ENCODE results near the gene COL9A3.

DNA sequence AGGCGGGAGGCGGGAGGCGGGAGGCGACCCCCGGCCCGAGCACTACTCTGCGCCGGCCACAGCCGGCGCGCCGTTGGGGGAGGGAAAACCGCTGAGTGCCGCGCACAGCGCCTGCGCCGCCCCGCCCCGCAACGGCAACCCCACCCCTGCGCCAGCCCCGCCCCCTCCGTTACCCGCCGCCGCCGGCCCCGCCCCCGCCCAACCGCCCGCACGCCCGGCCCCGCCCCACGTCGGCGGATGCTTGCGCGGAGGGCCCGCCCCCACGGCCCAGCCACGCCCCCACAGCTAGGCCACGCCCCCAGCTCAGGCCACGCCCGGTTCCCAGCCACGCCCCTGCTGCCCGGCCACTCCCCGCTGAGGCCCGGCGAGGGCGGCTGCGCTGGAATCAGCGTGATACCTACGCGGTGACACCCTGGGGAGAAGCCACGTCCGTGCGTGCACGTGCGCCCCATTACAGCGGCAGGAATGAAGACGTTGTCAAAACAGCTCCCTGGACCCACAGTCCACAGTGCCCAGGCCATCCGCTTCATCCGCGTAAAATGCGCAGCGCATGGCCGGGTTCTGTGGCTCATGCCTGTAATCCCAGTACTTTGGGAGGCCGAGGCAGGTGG is 45.0 kb downstream of the COL9A3 start, which contains the start of gene TCFL5:
- TF ChIP-seq, protein P1, sequence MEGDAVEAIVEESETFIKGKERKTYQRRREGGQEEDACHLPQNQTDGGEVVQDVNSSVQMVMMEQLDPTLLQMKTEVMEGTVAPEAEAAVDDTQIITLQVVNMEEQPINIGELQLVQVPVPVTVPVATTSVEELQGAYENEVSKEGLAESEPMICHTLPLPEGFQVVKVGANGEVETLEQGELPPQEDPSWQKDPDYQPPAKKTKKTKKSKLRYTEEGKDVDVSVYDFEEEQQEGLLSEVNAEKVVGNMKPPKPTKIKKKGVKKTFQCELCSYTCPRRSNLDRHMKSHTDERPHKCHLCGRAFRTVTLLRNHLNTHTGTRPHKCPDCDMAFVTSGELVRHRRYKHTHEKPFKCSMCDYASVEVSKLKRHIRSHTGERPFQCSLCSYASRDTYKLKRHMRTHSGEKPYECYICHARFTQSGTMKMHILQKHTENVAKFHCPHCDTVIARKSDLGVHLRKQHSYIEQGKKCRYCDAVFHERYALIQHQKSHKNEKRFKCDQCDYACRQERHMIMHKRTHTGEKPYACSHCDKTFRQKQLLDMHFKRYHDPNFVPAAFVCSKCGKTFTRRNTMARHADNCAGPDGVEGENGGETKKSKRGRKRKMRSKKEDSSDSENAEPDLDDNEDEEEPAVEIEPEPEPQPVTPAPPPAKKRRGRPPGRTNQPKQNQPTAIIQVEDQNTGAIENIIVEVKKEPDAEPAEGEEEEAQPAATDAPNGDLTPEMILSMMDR (IDR thresholded peaks at IDR 0.05): no peak
- TF ChIP-seq KDM5A (IDR thresholded peaks at IDR 0.05): no peak
- no peak for TF ChIP-seq EHMT2 (IDR thresholded peaks at IDR 0.05; ENCODE audit: low read depth)

Measured in A549 (cell line).